ENCODE measurements around the gene OR4D2.
A peak's percentile ranks its signal among the peaks of the same experiment; 100 is the strongest.

The OR4D2 gene

DNA sequence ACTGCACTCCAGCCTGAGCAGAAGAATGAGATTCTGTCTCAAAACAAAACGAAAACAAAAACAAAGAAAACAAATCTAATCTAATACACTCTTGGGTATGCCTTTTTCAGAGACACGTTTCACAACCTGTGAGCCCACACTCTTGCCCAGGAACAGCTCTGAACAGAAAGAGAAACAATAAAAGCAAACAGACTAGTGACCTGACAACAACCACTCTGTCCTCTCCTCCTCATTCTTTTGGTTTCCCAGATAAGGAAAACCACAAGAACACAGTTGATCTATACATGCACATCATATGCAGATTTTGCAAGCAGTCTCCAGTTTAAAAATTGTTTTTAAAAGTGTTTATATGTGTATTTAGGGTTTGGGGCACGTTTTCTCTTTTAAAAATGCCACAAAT, 51.0 kb downstream of the OR4D2 start:
- DNase-seq: no peak

DNA sequence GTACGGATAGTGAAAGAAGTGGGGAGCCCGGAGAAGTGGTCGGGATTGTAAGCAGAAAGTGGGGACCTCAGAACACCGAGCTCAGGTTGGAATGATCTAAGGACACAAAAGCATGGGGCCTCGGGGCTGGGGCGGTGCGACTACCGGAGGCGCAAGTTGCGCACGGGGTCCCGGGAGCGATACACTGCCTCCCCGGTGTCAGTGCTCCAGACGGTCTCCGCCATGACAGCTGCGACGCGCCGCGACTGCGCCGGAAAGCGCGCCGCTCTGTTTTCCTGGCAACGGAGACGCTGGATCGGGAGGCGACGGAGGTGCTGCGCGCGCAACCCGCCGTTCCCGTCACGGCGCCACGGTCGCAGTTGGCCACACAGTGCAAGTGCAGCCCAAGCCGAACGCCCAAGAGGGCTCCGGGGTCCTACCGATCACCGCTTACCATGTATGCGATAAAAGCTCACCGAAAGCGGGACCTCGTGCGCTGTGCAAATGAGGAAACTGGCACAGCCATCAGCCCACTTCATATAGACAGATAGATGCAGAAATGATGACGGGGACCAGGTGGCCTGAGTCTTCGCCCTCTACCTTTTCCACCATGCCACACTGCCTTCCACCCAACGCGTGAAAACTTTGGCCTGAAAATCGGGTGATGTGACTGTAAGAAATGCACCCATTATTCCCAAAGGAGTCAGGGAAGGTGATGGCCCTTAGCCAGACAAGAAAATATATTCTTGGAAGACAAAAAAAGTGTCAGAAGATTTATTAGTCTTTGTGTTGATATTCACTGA, 52.4 kb downstream of the OR4D2 start, which contains the start of gene MKS1:
MKS1 (minus strand) TSS at position 249 of the 782 bp plus-strand sequence; CDS start at position 224, 25 bp downstream.
- peak; percentile 92 for DNase-seq

DNA sequence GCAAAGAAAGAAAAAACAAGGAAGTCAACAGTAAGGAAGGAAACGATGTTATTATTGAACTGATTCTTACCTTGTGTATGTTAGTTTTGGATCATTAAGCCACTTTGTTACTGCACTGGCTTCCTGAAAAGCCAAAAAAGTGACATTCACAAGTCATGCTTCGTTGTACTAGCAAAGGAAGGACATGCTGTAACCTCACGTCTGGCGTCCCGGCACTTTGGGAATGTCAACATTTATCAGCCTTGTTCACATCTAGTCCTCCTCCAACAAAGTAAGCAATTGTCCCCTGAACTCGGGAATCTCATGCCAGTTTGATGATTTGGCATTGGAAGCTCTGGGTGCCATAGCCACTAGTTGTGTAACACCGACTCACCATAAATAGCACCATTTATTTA, 53.0 kb downstream of the OR4D2 start:
- DNase-seq: no peak
